Measurements from ENCODE around the gene DNM2. TPM values are rescaled to one million over a fixed set of nuclear protein-coding genes. Genes with fewer than 3 reads are reported as not detected.
A peak's percentile ranks its signal among the peaks of the same experiment; 100 is the strongest.
"Not testable (repeated sequence)": the region's sequence is repeated elsewhere in the genome, so short reads cannot be mapped to it uniquely, and the experiment has no call there.

The DNM2 gene
- total RNA-seq, 1 experiment from 2014 or later = 52.8 TPM

DNA sequence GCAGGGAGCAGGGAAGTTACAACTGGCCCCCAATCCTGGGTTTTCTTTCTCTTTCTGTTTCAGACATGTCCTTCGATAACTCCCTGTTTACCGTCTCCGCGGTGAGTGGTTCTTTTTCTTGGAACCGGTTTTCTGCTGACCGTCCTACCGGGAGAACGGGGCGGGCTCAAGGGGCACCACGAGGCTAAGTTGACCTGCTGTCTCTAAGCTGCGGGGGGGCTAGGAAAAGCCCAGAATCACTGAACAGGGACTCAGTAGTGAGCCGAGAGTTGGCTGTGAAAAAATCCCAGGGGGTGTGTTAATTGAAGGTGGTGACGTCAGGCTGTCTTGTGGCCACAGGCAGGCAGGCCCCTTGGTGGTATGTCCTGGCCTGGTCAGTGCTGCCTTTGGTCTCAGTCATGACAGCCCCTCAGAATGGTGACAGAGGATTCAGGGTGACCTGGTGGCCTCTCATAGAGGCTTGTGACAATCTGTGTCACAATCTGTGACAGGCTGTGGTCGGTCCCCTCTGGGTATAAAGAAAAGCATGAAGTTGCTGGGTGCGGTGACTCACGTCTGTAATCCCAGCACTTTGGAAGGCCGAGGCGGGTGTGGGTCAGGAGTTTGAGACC is 145.3 kb downstream of the DNM2 start:
- DNase-seq (ENCODE audit: low read depth) = peak; percentile 82

DNA sequence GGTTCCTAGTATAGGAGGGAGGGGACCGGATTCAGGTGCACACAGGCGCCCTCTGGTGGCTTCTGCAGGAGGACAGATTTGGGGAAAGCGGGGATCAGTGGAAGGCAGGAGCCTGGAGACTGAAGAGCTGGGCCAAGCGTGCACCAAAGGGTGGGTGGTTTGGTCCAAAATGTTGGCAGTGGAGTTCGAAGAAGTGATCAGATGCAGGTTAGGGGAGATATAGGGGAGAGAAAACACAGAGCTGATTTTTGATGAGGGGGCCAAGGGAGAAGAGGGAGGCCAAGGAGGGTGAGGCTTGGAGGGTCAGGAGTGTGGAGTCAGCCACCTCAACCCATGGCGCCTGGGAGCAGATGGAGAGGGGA is 146.6 kb downstream of the DNM2 start:
- peak; percentile 75 for DNase-seq (ENCODE audit: low read depth)

DNA sequence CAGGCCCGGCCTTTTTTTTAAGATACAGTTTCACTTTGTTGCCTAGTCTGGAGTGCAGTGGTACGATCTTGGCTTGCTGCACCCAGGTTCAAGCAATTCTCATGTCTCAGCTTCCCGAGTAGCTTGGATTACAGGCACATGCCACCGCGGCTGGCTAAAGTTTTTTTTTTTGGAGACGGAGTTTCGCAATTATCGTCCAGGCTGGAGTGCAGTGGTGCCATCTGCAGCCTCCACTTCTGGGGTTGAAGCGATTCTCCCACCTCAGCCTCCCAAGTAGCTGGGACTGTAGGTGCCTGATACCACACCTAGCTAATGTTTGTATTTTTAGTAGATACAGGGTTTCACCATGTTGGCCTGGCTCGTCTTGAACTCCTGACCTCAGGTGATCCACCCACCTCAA is 148.6 kb downstream of the DNM2 start:
- DNase-seq (ENCODE audit: low read depth) = no peak

DNA sequence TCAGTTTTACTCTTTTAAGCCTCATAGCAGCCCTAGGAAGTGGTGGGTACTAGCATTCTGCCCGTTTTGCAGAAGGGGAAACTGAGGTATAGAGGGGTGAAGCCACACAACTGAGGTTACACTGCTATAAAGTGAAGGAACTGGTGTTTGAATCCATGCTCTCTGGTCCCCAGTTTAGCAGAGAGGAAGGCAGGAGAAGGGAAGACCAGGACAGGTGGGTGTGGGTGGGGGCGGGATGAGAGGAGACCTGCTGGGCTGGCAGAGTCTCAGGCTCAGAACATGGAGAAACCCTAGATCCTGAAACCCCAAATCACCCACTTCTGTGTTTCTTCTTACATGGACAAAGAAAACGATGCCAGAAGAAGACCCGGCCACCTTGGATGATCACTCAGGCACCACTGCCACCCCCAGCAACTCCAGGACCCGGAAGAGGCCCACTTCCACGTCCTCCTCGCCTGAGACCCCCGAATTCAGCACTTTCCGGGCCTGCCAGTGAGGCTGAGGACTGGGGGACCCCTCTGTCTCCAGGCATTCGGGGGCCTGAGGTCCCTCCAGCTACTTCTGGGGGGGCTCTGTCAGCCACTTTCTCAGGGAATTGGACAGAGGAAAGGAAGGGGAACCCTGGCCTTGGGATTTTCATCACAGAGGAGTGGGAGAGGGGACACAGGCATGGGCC is 151.1 kb downstream of the DNM2 start:
- DNase-seq (ENCODE audit: low read depth) = no peak

DNA sequence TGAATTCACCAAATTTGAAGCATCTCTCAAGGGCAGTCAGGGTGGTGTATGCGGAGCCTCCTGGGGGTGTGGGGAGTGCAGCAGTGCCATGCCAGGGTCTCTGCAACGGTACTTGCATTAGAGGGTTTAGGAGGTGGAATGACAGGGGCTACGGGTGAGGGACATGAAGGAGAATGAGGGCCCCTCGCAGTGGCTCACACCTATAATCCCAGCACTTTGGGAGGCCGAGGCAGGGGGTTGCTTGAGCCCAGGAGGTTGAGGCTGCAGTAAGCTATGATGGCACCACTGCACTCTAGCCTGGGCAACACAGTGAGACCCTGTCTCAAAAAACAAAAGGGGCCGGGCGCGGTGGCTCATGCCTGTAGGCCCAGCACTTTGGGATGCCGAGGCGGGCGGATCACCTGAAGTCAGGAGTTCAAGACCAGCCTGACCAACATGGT is 152.0 kb downstream of the DNM2 start:
- not testable (repeated sequence) for DNase-seq (ENCODE audit: low read depth)

DNA sequence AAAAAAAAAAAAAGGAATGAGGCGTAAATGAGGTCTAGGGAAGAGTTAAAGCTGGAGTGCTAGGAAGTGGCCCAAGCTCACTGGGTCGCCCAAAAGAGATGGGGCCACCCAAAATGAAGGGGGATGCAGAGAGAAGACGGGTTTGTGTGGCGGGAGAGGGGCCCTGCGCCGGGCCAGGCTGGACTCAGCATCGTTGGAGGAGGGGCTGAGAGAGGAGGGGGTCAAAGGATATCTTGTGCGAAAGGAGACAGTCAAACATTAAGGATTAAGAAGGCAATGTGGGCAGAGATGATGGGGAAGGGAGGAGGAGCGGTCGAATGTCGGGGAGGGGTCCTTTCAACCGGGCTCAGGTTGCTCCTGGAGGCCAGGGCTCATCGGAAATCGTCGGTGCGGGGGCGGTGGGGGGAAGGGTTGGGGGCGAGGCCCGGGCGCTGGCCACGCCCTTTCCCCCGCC is 152.6 kb downstream of the DNM2 start:
- no peak for DNase-seq (ENCODE audit: low read depth)

DNA sequence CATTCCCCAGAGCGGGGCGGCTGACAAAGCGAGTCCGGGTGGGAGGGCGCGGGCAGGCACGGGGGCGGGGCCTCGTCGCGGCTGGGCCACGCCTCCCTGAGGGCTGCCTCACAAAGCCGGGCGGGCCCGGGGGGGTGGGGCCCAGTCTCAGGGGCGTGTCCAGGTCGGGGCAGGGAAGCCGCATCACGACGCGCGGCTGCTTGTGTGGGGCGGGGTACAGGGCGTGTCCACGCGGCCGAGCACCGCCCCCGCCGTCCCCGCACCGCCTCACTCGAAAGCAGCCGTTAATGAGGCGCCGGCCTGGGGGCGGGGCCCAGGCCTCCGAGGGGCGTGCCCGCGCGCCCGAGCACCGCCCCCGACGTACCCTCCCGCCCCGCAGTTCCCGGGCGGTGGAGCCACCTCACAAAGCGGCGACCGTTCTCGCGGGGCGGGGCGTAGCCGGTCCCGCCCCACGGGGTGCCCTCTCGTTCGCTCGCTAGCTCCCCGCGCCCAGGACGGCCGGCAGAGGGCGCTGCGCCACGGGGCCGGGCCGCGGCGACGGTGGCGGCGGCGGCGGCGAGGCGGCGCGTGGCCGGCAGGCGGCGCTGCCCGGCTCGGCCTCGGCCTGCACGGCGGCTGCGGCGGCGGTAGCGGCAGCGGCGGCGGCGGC is 153.2 kb downstream of the DNM2 start, which contains the start of gene CARM1:
Gene CARM1, plus strand, starts transcription at position 599 of the 649 bp plus-strand sequence. CDS start 150 bp downstream, outside the sequence.
- peak; percentile 99 for DNase-seq (ENCODE audit: low read depth)

DNA sequence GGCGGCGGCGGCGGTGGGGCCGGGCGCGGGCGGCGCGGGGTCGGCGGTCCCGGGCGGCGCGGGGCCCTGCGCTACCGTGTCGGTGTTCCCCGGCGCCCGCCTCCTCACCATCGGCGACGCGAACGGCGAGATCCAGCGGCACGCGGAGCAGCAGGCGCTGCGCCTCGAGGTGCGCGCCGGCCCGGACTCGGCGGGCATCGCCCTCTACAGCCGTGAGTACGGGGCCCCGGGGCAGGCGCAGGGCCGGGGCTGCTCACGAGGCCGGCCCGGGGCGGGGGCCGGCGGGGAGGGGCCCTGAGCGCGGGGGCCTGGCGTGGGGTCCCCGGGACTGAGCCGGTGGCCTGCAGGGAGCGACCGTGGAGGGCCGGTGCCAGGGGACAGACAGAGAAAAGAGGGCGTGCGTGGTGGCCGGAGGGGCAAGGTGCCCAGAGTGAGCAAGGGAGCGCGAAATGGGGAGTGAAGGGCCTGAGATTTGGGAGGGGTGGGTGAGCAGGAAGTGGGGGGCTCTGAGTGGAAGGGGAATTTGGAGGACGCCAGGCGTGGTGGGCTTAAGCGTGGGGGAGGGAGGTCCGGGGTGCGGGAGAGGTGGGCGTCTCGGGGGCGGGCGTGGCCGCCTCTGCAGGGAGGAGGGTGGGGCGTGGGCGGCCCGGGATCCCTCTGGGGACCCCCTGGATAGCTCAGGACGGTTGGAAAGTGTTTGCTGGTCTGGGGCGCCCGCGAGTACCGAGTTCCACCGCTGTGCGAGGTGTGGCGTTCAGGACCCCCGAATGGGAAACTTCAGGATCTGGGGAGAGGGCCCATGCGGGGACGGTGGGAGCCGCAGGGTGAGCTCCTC is 154.0 kb downstream of the DNM2 start:
- peak; percentile 57 for DNase-seq (ENCODE audit: low read depth)

DNA sequence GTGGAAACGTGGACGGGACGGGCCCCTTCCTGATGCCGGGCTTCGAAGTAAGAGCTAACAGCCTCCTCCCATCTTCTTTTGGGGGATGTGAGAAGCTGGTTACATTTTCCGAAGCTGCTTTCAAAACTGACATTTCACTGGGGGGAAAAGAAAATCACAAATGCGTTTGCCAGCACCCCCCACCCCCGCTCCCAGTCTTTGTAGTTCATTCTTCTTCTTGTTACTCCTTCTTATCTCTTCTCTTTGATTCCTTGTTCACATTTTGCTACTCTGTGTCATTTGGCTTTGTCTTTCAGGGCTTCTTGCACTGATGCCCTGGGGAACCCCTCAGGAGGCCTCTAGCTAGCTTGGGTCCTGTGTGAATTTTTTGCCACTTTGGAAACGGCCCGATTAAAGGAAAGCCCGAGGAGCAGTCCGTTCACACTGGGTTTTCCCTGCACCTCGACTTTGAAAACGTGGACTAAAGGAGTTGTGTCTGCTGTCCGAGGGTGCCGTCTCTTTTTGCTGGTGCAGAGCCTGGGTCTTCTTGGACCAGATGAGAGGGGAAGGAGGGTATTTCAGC is 154.7 kb downstream of the DNM2 start:
- DNase-seq (ENCODE audit: low read depth) = no peak

DNA sequence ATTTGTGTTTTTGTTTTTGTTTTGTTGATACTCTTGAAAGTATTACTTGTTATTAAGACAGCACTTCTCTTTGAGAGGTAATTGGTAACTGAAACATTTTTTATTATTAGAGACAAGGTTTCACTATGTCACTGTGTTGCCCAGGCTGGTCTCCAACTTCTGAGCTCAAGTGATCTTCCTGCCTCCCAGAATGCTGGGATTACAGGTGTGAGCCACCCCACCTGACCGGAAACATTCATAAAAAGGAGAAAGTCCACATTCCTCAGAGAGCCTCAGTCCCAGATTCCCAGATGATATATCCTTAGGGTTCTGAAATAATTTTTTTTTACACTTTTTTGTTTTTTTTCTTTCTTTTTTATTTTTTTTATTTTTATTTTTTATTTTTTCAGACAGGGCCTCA is 156.1 kb downstream of the DNM2 start:
- DNase-seq (ENCODE audit: low read depth) = no peak

DNA sequence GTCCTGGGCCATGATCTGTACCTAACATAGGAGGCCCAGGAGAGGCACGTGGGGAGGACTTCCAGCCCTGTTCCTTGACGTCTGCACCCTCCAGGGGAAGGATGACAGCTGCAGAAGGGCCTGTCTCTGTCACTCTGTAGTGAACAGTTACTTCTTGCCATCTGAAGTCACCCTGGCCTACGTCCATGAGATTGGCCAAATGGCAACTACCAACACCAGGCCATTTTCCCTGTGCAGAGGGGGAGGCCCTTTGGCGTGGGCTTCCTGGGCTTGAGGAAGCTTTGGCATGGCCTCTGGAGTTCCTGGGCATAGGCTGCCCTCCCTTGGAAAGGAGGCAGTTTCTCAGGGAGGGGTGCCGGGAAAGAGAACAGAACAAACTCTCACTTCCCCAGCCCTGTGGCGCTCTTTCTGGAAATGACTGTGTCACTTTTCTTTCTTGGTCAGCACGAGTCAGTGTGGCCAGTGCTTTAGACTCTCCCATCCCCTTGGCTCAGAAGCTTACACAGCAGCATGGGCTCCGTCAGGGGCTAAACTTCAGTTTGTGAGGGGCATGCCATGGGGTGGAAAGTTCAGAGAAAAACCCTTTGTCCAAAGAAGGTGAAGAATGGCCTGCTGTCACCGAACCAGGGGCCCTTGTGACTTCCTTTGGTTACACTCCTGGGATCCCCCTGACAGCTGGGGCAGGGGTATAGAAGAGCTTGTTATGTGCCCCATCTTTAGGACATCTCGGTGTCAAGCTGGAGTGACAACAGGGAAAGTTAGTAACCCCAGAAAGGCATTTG is 158.8 kb downstream of the DNM2 start:
- DNase-seq (ENCODE audit: low read depth) = no peak

DNA sequence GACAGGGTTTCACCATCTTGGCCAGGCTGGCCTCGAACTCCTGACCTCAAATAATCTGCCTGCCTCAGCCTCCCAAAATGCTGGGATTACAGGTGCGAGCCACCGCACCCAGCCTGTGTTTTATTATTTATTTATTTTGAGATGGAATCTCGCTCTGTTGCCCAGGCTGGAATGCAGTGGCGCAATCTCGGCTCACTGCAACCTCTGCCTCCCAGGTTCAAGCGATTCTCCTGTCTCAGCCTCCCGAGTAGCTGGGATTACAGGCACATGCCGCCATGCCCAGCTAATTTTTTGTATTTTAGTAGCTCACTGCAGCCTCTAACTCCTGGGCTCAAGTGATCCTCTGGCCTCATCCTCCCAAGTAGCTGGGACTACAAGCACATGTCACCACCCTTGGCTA is 159.7 kb downstream of the DNM2 start:
- not testable (repeated sequence) for DNase-seq (ENCODE audit: low read depth)

DNA sequence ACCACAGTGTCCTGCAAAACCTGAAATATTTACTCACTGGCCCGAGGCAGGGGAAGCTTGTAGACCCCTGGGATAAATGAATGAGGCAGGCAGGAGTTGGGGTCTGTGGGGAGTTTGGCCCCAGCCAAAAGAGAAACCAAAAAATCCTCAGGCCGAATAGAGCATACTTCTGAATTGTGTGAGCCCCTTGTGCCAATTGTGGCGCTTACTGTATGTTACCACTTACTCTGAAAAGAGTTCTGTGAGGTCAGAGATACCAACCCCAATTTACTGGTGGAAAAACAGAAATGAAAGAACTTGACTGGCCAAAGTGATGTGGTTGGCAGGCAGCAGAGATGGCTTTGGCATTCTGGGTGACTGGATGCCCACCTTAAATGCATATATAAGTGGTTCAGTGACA is 160.4 kb downstream of the DNM2 start:
- no peak for DNase-seq (ENCODE audit: low read depth)

Other genes with a start within 250 kb of the DNM2 start
- 92.3 and 99.8 TPM in 2 replicates for gene KEAP1, start 214.7 kb upstream of the DNM2 start, total RNA-seq (2014; rRNA removed; shearing (Covaris generic))
- gene S1PR5, start 200.6 kb upstream of the DNM2 start, total RNA-seq (2014; rRNA removed; shearing (Covaris generic)) = 0.24 and 2.2 TPM in 2 replicates
- gene ATG4D, start 174.2 kb upstream of the DNM2 start, total RNA-seq (2014; rRNA removed; shearing (Covaris generic)) = 18.1 and 51.4 TPM in 2 replicates
- gene KRI1, start 152.1 kb upstream of the DNM2 start, total RNA-seq (2014; rRNA removed; shearing (Covaris generic)) = 22.0 and 30.9 TPM in 2 replicates
- 3.0 and 9.9 TPM in 2 replicates for gene CDKN2D, start 149.1 kb upstream of the DNM2 start, total RNA-seq (2014; rRNA removed; shearing (Covaris generic))
- gene AP1M2, start 130.8 kb upstream of the DNM2 start, total RNA-seq (2014; rRNA removed; shearing (Covaris generic)) = 2.7 and 12.2 TPM in 2 replicates
- gene SLC44A2, start 92.5 kb upstream of the DNM2 start, total RNA-seq (2014; rRNA removed; shearing (Covaris generic)) = 10.0 and 19.1 TPM in 2 replicates
- gene ILF3, start 63.7 kb upstream of the DNM2 start, total RNA-seq (2014; rRNA removed; shearing (Covaris generic)) = 164 and 195 TPM in 2 replicates
- gene QTRT1, start 16.6 kb upstream of the DNM2 start, total RNA-seq (2014; rRNA removed; shearing (Covaris generic)) = 37.1 and 42.3 TPM in 2 replicates
- 52.6 and 55.8 TPM in 2 replicates for gene TMED1, start 118.1 kb downstream of the DNM2 start, total RNA-seq (2014; rRNA removed; shearing (Covaris generic))
- gene C19orf38, start 130.3 kb downstream of the DNM2 start, total RNA-seq (2014; rRNA removed; shearing (Covaris generic)) = not detected in 2 replicates
- gene CARM1, start 153.5 kb downstream of the DNM2 start, total RNA-seq (2014; rRNA removed; shearing (Covaris generic)) = 20.5 and 24.1 TPM in 2 replicates
- gene YIPF2, start 210.6 kb downstream of the DNM2 start, total RNA-seq (2014; rRNA removed; shearing (Covaris generic)) = 69.8 and 92.6 TPM in 2 replicates
- gene TIMM29, start 210.7 kb downstream of the DNM2 start, total RNA-seq (2014; rRNA removed; shearing (Covaris generic)) = 67.1 and 80.6 TPM in 2 replicates
- 112 and 152 TPM in 2 replicates for gene SMARCA4, start 243.0 kb downstream of the DNM2 start, total RNA-seq (2014; rRNA removed; shearing (Covaris generic))

Data from Daoy (cell line).